HG02571 (cell line): Measurements from ENCODE around the gene CAMK2B.
"Not testable (repeated sequence)": the region's sequence is repeated elsewhere in the genome, so short reads cannot be mapped to it uniquely, and the experiment has no call there.

Experiments used
- ATAC-seq: cut with Tn5 transposase; IDR thresholded peaks from one replicate; pipeline ENCODE4 v1.9.1; 2021; ENCODE audit warnings: mild to moderate bottlenecking, moderate library complexity; ENCODE audit not compliant: unreplicated experiment

Gene CAMK2B

GRCh38 chr7:44219371-44220045 lies 105.9 kb downstream of the CAMK2B start:
- no peak for ATAC-seq

GRCh38 chr7:44218418-44219201 lies 106.8 kb downstream of the CAMK2B start:
- no peak for ATAC-seq

- no peak for ATAC-seq
These were observed 107.5 kb downstream of the CAMK2B start for GRCh38 chr7:44217852-44218402.

GRCh38 chr7:44217223-44217714 lies 108.1 kb downstream of the CAMK2B start:
- ATAC-seq, result no peak

- no peak for ATAC-seq
These were observed 108.7 kb downstream of the CAMK2B start for GRCh38 chr7:44216521-44217222.

GRCh38 chr7:44216019-44216418 lies 109.4 kb downstream of the CAMK2B start:
- ATAC-seq, result no peak

- ATAC-seq, result no peak
These were observed 109.9 kb downstream of the CAMK2B start for GRCh38 chr7:44215531-44215930.

- no peak for ATAC-seq
These were observed 111.5 kb downstream of the CAMK2B start for GRCh38 chr7:44213877-44214388.

- no peak for ATAC-seq
These were observed 112.1 kb downstream of the CAMK2B start for GRCh38 chr7:44213206-44213876.

- no peak for ATAC-seq
These were observed 112.7 kb downstream of the CAMK2B start for GRCh38 chr7:44212581-44213184.

GRCh38 chr7:44212018-44212417 lies 113.4 kb downstream of the CAMK2B start:
- no peak for ATAC-seq

GRCh38 chr7:44211126-44211675 lies 114.2 kb downstream of the CAMK2B start:
- no peak for ATAC-seq

- ATAC-seq, result no peak
These were observed 115.3 kb downstream of the CAMK2B start for GRCh38 chr7:44210107-44210506.

GRCh38 chr7:44208085-44208484 lies 117.3 kb downstream of the CAMK2B start:
- no peak for ATAC-seq

GRCh38 chr7:44206008-44206407 lies 119.4 kb downstream of the CAMK2B start:
- no peak for ATAC-seq

GRCh38 chr7:44201813-44202212 lies 123.6 kb downstream of the CAMK2B start:
- ATAC-seq, result no peak

- ATAC-seq, result peak; percentile 99
These were observed 124.5 kb downstream of the CAMK2B start, which contains the start of gene YKT6 for GRCh38 chr7:44200699-44201461. TSS of gene YKT6 (plus strand) at chr7:44200978. CDS start at chr7:44201136, 158 bp downstream.

GRCh38 chr7:44200163-44200562 lies 125.2 kb downstream of the CAMK2B start:
- ATAC-seq, result not testable (repeated sequence)

GRCh38 chr7:44197474-44197873 lies 127.9 kb downstream of the CAMK2B start:
- no peak for ATAC-seq
